ENCODE measurements around the gene NLGN1. TPM values are rescaled to one million over a fixed set of nuclear protein-coding genes. Genes with fewer than 3 reads are reported as not detected.

NLGN1 gene
- polyA plus RNA-seq, 4 donors, result 0.92 to 1.8 TPM; not detected in 2

DNA sequence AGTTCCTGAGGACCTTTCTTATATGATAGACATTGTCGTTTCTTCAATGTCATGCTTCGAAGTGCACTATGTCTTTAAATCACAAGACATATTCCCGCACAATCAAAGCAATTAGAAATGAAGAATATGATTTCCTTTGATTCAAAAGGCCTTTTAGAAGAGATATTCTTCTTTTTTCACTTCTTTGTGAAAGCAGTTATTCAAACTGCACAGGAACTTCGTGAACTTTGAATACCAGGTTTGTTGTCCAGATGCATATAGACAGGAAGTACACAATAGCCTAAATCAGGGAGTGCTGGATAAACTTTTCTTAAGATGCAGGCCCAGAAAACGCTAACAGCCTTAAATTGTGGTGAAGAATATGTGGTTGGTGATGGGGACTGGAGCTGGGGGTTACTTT, 870.5 kb downstream of the NLGN1 start:
- Histone ChIP-seq H3K27me3 (ENCODE audit: control insufficient read depth in 3 of 3, insufficient read depth in 3 of 3, low read length in 3 of 3) (no peaks in the 10 kb centered on the region), H3K9me3 (ENCODE audit: control insufficient read depth in 2 of 2, insufficient read depth in 1 of 2, low read depth in 1 of 2, low read length in 1 of 2) (no peaks in the 10 kb centered on the region), H3K27ac (ENCODE audit: low read depth in 1 of 3, low read length in 2 of 3) (no peak overlapping the region), H3K36me3 (ENCODE audit: control insufficient read depth in 3 of 3, insufficient read depth in 2 of 3, low read depth in 1 of 3, low read length in 3 of 3) (no peaks in the 10 kb centered on the region), H3K4me3 (ENCODE audit: low read depth in 1 of 3, low read length in 3 of 3) (no peak overlapping the region), H3K4me1 (ENCODE audit: control insufficient read depth in 3 of 3, insufficient read depth in 2 of 3, low read depth in 1 of 3, low read length in 2 of 3) (no peaks in the 10 kb centered on the region)
- 75 to 78% (median 75%) methylated on average over 5 of the region's 5 CpGs for whole genome bisulfite sequencing, 3 donors
- no peak for DNase-seq
- no peak for FAIRE-seq

DNA sequence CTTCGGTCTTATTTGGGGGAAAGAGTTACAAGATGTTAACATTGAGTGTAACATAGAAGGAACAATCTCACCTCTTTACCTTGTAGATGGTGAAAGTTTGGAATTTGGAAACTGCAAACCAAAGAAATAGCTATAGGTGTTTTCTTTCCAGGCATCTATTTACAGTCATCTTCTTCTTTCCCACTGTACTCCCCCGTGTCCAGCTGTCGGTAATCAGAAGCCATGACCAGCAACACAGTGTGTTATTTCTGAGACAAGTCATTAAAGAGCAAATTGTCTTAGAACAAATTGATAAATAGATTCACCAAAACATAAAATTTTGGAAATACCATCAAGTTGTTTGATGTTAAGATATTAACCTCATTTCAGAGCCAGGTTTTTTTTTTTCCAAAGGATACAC, 871.0 kb downstream of the NLGN1 start:
- Histone ChIP-seq H3K27ac (ENCODE audit: low read depth in 1 of 3, low read length in 2 of 3) (no peak overlapping the region), H3K36me3 (ENCODE audit: control insufficient read depth in 3 of 3, insufficient read depth in 2 of 3, low read depth in 1 of 3, low read length in 3 of 3) (no peaks in the 10 kb centered on the region), H3K27me3 (ENCODE audit: control insufficient read depth in 3 of 3, insufficient read depth in 3 of 3, low read length in 3 of 3) (no peaks in the 10 kb centered on the region), H3K4me3 (ENCODE audit: low read depth in 1 of 3, low read length in 3 of 3) (no peak overlapping the region), H3K9me3 (ENCODE audit: control insufficient read depth in 2 of 2, insufficient read depth in 1 of 2, low read depth in 1 of 2, low read length in 1 of 2) (no peaks in the 10 kb centered on the region), H3K4me1 (ENCODE audit: control insufficient read depth in 3 of 3, insufficient read depth in 2 of 3, low read depth in 1 of 3, low read length in 2 of 3) (no peaks in the 10 kb centered on the region)
- DNase-seq (no peak), FAIRE-seq (no peak)
- WGBS, 3 donors, result 80 to 92% (median 85%) methylated on average over 3 of the region's 3 CpGs

DNA sequence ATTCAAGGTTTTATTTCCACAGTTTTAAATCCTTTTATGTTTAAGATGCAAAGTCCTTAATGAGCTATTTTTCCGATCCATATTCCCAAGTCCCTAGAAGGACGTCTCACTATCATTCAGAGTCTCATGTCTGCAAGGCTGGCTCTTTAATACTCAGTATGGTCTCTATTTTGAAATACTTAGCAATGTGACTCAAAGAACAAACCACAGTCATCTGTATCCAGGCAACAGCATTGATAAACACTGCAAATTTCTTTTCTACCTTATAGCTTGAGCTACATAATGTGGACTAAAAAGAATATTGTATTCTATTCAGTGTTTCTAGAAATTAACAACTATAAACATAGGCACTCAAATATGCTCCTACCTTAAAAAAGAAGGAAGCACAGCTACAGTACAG, 873.3 kb downstream of the NLGN1 start:
- Histone ChIP-seq H3K9me3 (ENCODE audit: control insufficient read depth in 2 of 2, insufficient read depth in 1 of 2, low read depth in 1 of 2, low read length in 1 of 2) (no peaks in the 10 kb centered on the region), H3K4me3 (ENCODE audit: low read depth in 1 of 3, low read length in 3 of 3) (no peak overlapping the region), H3K27me3 (ENCODE audit: control insufficient read depth in 3 of 3, insufficient read depth in 3 of 3, low read length in 3 of 3) (no peaks in the 10 kb centered on the region), H3K36me3 (ENCODE audit: control insufficient read depth in 3 of 3, insufficient read depth in 2 of 3, low read depth in 1 of 3, low read length in 3 of 3) (no peaks in the 10 kb centered on the region), H3K27ac (ENCODE audit: low read depth in 1 of 3, low read length in 2 of 3) (no peak overlapping the region), H3K4me1 (ENCODE audit: control insufficient read depth in 3 of 3, insufficient read depth in 2 of 3, low read depth in 1 of 3, low read length in 2 of 3) (no peaks in the 10 kb centered on the region)
- DNase-seq, result peak in 1 of 2 donors; percentile 22
- no peak for FAIRE-seq
- WGBS, 3 donors, result 58 to 69% (median 63%) methylated on average over 2 of the region's 2 CpGs

DNA sequence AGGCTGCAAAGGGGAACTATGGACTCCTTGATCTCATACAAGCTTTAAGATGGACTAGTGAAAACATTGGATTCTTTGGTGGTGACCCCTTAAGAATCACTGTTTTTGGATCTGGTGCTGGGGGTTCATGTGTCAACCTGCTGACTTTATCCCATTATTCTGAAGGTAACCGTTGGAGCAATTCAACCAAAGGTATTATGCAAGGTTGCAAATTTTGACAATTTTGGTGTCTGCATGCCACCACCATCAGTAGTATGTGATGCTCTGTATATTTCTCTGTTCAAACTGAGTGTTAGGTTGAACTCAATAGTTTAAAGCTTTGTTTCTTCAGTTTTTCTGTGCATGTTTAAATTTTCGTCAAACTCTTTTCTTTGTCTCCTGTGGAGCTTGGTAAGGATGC, 877.8 kb downstream of the NLGN1 start:
- DNase-seq (no peak), FAIRE-seq (no peak)
- 83 to 90% (median 87%) methylated on average over 2 of the region's 2 CpGs for WGBS, 3 donors

DNA sequence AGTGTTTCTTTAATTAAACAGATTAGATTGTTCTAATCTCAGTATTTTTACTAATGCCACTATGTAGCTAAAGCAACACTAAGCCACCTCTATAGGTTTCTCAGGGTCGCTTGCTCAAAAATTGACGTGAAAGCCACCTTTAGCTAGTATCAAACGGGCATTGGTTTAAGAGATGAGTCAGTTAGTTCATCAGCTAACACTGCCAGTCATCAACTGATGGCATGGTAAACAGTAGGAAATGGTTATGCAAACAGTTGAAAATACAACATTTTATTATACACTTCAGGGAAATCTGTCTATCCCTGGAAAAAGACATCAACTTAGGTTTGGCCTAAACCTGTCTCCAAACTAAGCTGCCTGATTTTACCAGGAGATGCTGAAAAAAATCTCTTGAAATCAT, 879.3 kb downstream of the NLGN1 start:
- H3K9me3 ChIP-seq (ENCODE audit: control insufficient read depth in 2 of 2, insufficient read depth in 1 of 2, low read depth in 1 of 2, low read length in 1 of 2), result no peaks in the 10 kb centered on the region
- no peak overlapping the region for H3K4me3 ChIP-seq (ENCODE audit: low read depth in 1 of 3, low read length in 3 of 3)
- no peak overlapping the region for H3K27ac ChIP-seq (ENCODE audit: low read depth in 1 of 3, low read length in 2 of 3)
- FAIRE-seq (no peak), DNase-seq (no peak)
- no peaks in the 10 kb centered on the region for H3K27me3 ChIP-seq (ENCODE audit: control insufficient read depth in 3 of 3, insufficient read depth in 3 of 3, low read length in 3 of 3)
- H3K36me3 ChIP-seq (ENCODE audit: control insufficient read depth in 3 of 3, insufficient read depth in 2 of 3, low read depth in 1 of 3, low read length in 3 of 3), result no peaks in the 10 kb centered on the region
- no peaks in the 10 kb centered on the region for H3K4me1 ChIP-seq (ENCODE audit: control insufficient read depth in 3 of 3, insufficient read depth in 2 of 3, low read depth in 1 of 3, low read length in 2 of 3)
- 72 to 82% (median 74%) methylated on average over 3 of the region's 3 CpGs for WGBS, 3 donors

More for the DNA sequence above, 877.8 kb downstream of the NLGN1 start:
- Histone ChIP-seq H3K27me3 (ENCODE audit: control insufficient read depth in 3 of 3, insufficient read depth in 3 of 3, low read length in 3 of 3) (no peaks in the 10 kb centered on the region), H3K9me3 (ENCODE audit: control insufficient read depth in 2 of 2, insufficient read depth in 1 of 2, low read depth in 1 of 2, low read length in 1 of 2) (no peaks in the 10 kb centered on the region), H3K4me1 (ENCODE audit: control insufficient read depth in 3 of 3, insufficient read depth in 2 of 3, low read depth in 1 of 3, low read length in 2 of 3) (no peaks in the 10 kb centered on the region), H3K36me3 (ENCODE audit: control insufficient read depth in 3 of 3, insufficient read depth in 2 of 3, low read depth in 1 of 3, low read length in 3 of 3) (no peaks in the 10 kb centered on the region), H3K27ac (ENCODE audit: low read depth in 1 of 3, low read length in 2 of 3) (no peak overlapping the region), H3K4me3 (ENCODE audit: low read depth in 1 of 3, low read length in 3 of 3) (no peak overlapping the region)

DNA sequence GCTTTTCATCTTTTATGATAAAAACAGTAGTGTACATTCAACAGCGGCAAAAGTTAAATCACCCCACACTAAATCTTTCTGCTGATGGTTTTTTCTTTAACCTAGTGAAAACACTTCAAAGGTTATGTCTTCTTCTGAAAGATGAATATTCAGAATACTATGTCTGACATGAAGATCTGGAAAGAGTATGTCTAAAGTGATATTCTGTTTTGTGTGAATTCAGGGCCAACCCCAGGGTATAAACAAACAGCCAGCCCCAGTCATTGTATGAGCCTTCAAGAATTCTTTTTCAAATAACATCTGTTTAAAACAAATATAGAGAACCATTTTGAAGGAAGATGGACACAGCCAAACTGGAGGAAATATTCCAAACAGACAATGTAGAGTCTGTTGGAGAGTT, 880.5 kb downstream of the NLGN1 start:
- Histone ChIP-seq H3K27me3 (ENCODE audit: control insufficient read depth in 3 of 3, insufficient read depth in 3 of 3, low read length in 3 of 3) (no peaks in the 10 kb centered on the region), H3K36me3 (ENCODE audit: control insufficient read depth in 3 of 3, insufficient read depth in 2 of 3, low read depth in 1 of 3, low read length in 3 of 3) (no peaks in the 10 kb centered on the region), H3K9me3 (ENCODE audit: control insufficient read depth in 2 of 2, insufficient read depth in 1 of 2, low read depth in 1 of 2, low read length in 1 of 2) (no peaks in the 10 kb centered on the region), H3K4me1 (ENCODE audit: control insufficient read depth in 3 of 3, insufficient read depth in 2 of 3, low read depth in 1 of 3, low read length in 2 of 3) (no peaks in the 10 kb centered on the region), H3K4me3 (ENCODE audit: low read depth in 1 of 3, low read length in 3 of 3) (no peak overlapping the region), H3K27ac (ENCODE audit: low read depth in 1 of 3, low read length in 2 of 3) (no peak overlapping the region)
- no peak for DNase-seq
- FAIRE-seq, result no peak
- 0 to 48% (median 2%) methylated on average over 1 of the region's 1 CpG for WGBS, 3 donors

DNA sequence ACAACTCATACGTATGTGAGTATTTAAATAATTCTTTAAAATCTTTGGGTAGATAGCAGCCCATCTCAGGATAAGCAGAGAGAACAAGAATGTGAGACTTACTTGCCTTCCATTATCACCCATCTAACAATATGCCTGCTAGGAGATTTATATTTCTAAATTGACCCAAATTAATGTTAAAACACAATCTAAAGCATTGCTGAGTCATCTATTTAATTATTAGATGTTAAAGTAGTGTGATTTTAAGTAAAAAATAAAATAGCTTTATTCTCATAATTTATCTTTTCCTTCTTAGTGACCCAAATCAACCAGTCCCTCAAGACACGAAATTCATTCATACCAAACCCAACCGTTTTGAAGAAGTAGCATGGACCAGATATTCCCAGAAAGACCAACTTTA, 882.6 kb downstream of the NLGN1 start:
- H3K9me3 ChIP-seq (ENCODE audit: control insufficient read depth in 2 of 2, insufficient read depth in 1 of 2, low read depth in 1 of 2, low read length in 1 of 2), result no peaks in the 10 kb centered on the region
- H3K36me3 ChIP-seq (ENCODE audit: control insufficient read depth in 3 of 3, insufficient read depth in 2 of 3, low read depth in 1 of 3, low read length in 3 of 3), result no peaks in the 10 kb centered on the region
- no peak overlapping the region for H3K27ac ChIP-seq (ENCODE audit: low read depth in 1 of 3, low read length in 2 of 3)
- FAIRE-seq, result no peak
- H3K4me1 ChIP-seq (ENCODE audit: control insufficient read depth in 3 of 3, insufficient read depth in 2 of 3, low read depth in 1 of 3, low read length in 2 of 3), result no peaks in the 10 kb centered on the region
- no peak for DNase-seq
- H3K27me3 ChIP-seq (ENCODE audit: control insufficient read depth in 3 of 3, insufficient read depth in 3 of 3, low read length in 3 of 3), result no peaks in the 10 kb centered on the region
- H3K4me3 ChIP-seq (ENCODE audit: low read depth in 1 of 3, low read length in 3 of 3), result no peak overlapping the region
- WGBS, 3 donors, result 87 to 93% (median 89%) methylated on average over 3 of the region's 3 CpGs

DNA sequence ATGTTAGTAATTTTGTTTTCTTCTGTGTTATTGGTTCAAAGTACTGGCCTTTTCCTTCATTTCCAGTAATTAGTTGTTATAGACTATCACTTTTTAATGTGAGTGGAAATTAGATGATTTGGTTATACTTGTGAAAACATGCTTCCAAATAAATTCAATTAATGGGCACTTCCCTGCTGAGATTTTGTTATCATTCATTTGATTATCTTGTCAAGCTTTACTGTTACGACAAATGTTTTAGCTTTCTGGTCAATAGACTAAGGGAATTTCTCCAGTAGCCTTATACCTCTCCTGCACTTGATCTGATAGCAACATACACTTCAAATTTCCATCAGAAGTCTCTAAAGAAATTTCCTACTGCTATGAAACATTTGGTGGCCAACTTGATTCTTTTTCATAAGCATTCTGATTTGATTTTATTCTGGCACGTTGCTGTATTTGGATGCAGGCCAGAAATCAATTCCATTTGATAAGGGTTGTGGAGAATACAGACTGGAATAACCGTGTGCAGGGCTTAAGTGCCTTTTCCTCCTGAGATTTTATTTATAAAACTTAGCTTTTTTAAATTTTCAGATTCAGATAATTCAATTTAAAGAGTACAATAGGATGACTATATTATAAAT, 887.8 kb downstream of the NLGN1 start:
- FAIRE-seq (no peak), DNase-seq (no peak)
- no peaks in the 10 kb centered on the region for H3K4me1 ChIP-seq (ENCODE audit: control insufficient read depth in 3 of 3, insufficient read depth in 2 of 3, low read depth in 1 of 3, low read length in 2 of 3)
- no peaks in the 10 kb centered on the region for H3K9me3 ChIP-seq (ENCODE audit: control insufficient read depth in 2 of 2, insufficient read depth in 1 of 2, low read depth in 1 of 2, low read length in 1 of 2)
- H3K4me3 ChIP-seq (ENCODE audit: low read depth in 1 of 3, low read length in 3 of 3), result no peak overlapping the region
- H3K27ac ChIP-seq (ENCODE audit: low read depth in 1 of 3, low read length in 2 of 3), result no peak overlapping the region
- H3K27me3 ChIP-seq (ENCODE audit: control insufficient read depth in 3 of 3, insufficient read depth in 3 of 3, low read length in 3 of 3), result no peaks in the 10 kb centered on the region
- WGBS, 3 donors, result 35 to 51% (median 37%) methylated on average over 3 of the region's 3 CpGs
- no peaks in the 10 kb centered on the region for H3K36me3 ChIP-seq (ENCODE audit: control insufficient read depth in 3 of 3, insufficient read depth in 2 of 3, low read depth in 1 of 3, low read length in 3 of 3)

DNA sequence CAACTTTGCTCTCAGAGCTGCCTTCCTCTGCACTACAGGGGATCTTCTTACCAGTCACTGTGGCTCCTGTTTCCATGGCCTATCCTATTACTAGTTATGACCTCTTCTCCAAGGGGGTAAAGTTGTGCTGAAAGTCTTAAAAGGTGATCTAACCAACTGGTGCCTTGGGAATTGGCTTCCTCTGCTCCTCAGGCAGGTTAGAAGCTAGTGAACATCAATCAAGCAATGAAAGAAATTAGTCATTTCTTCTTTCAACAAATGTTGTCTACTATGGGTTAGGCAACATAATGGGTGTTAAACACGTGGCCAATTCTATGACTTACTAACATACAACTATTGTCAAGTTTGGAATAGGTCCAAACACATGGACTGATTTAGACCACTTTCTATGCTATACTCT, 890.2 kb downstream of the NLGN1 start:
- H3K27me3 ChIP-seq (ENCODE audit: control insufficient read depth in 3 of 3, insufficient read depth in 3 of 3, low read length in 3 of 3), result no peaks in the 10 kb centered on the region
- whole genome bisulfite sequencing, 3 donors, result 57 to 76% (median 70%) methylated on average over 1 of the region's 1 CpG
- H3K36me3 ChIP-seq (ENCODE audit: control insufficient read depth in 3 of 3, insufficient read depth in 2 of 3, low read depth in 1 of 3, low read length in 3 of 3), result no peaks in the 10 kb centered on the region
- H3K4me1 ChIP-seq (ENCODE audit: control insufficient read depth in 3 of 3, insufficient read depth in 2 of 3, low read depth in 1 of 3, low read length in 2 of 3), result no peaks in the 10 kb centered on the region
- no peak overlapping the region for H3K4me3 ChIP-seq (ENCODE audit: low read depth in 1 of 3, low read length in 3 of 3)
- FAIRE-seq, result no peak
- H3K9me3 ChIP-seq (ENCODE audit: control insufficient read depth in 2 of 2, insufficient read depth in 1 of 2, low read depth in 1 of 2, low read length in 1 of 2), result no peaks in the 10 kb centered on the region
- no peak overlapping the region for H3K27ac ChIP-seq (ENCODE audit: low read depth in 1 of 3, low read length in 2 of 3)
- no peak for DNase-seq
